ENCODE measurements around the gene TRPV5. TPM values are rescaled to one million over a fixed set of nuclear protein-coding genes. Genes with fewer than 3 reads are reported as not detected.

TRPV5 gene
- not detected in 2 replicates for total RNA-seq

GRCh38 chr7:142933624-142934023 lies at the start of gene TRPV5:
TSS of gene TRPV5 (minus strand) at chr7:142933746. CDS start at chr7:142933459, 287 bp downstream.

GRCh38 chr7:142961973-142962926 lies 28.7 kb upstream of the TRPV5 start, which contains the start of gene KEL:
TSS of gene KEL (minus strand) at chr7:142962363. CDS start at chr7:142962206, 157 bp downstream.

GRCh38 chr7:142939226-142939910 lies 5.8 kb upstream of the TRPV5 start, which contains the start of gene LLCFC1:
TSS of gene LLCFC1 (plus strand) at chr7:142939484. CDS start at chr7:142939622, 138 bp downstream.

GRCh38 chr7:142885311-142886230 lies 48.0 kb downstream of the TRPV5 start, which contains the start of gene TRPV6:
TSS of gene TRPV6 (minus strand) at chr7:142885745.

Other genes starting within 250 kb of the TRPV5 start
- gene PRSS1, start 184.3 kb downstream of the TRPV5 start, total RNA-seq = not detected in 2 replicates
- gene PRSS2, start 162.8 kb downstream of the TRPV5 start, total RNA-seq = not detected in 2 replicates
- 5.7 and 6.5 TPM in 2 replicates for gene EPHB6, start 78.7 kb downstream of the TRPV5 start, total RNA-seq
- gene TRPV6, start 48.0 kb downstream of the TRPV5 start, total RNA-seq = not detected in 2 replicates
- gene LLCFC1, start 5.7 kb upstream of the TRPV5 start, total RNA-seq = not detected in 2 replicates
- gene KEL, start 28.6 kb upstream of the TRPV5 start, total RNA-seq = 0.49 TPM in 1 of 2 replicates, not detected in the other
- gene OR9A2, start 93.4 kb upstream of the TRPV5 start, total RNA-seq = not detected in 2 replicates
- gene OR6V1, start 118.6 kb upstream of the TRPV5 start, total RNA-seq = not detected in 2 replicates
- gene PIP, start 198.3 kb upstream of the TRPV5 start, total RNA-seq = 0.32 and 2.9 TPM in 2 replicates
- not detected in 2 replicates for gene TAS2R39, start 249.7 kb upstream of the TRPV5 start, total RNA-seq